Common myeloid progenitor, CD34-positive (primary cell): Measurements from ENCODE around the gene TBX4.
A peak's percentile ranks its signal among the peaks of the same experiment; 100 is the strongest.

Experiments
- CTCF ChIA-PET: fragments of 350-600 bp; sonication (Branson Sonifier 250); formaldehyde crosslinking; loops from one replicate; lab custom pipeline; 2021; ENCODE audit warnings: antibody characterized with exemption; lab: Charles Lee
- POLR2A ChIA-PET: fragments of 350-600 bp; sonication (Branson Sonifier 250); formaldehyde crosslinking; loops from one replicate; lab custom pipeline; 2021; ENCODE audit warnings: antibody characterized with exemption; lab: Charles Lee
- DNase-seq, 3 donors: peaks; one replicate each; pipeline versions ENCODE4 v3.0.0 to v3.0.0-alpha.2; 2013
- H3K27ac ChIP-seq, 2 experiments: 1 replicate in 1 of 2; 2 replicates in 1 of 2; pipeline ENCODE4 v1.7.0; 2013; ENCODE audit warnings: inconsistent platforms in 2 of 2, low read length in 2 of 2, mild to moderate bottlenecking in 2 of 2, low read depth in 1 of 2, moderate library complexity in 1 of 2; ENCODE audit not compliant: severe bottlenecking in 2 of 2, insufficient read depth in 1 of 2, poor library complexity in 1 of 2
- H3K27me3 ChIP-seq, 5 experiments: replicated peaks in 2 of 5; 1 replicate in 3 of 5; 2 replicates in 2 of 5; pipeline versions ENCODE4 v1.6.1 to v1.7.0; 2013; ENCODE audit warnings: low read length in 4 of 5, mild to moderate bottlenecking in 2 of 5, moderate library complexity in 2 of 5, inconsistent platforms in 1 of 5; ENCODE audit not compliant: insufficient read depth in 5 of 5, control insufficient read depth in 4 of 5
- H3K36me3 ChIP-seq, 4 experiments: 1 replicate in 2 of 4; 2 replicates in 2 of 4; pipeline versions ENCODE4 v1.6.1 to v1.7.0; 2013; ENCODE audit warnings: low read length in 3 of 4, control low read depth in 1 of 4, mild to moderate bottlenecking in 1 of 4; ENCODE audit not compliant: control insufficient read depth in 4 of 4, insufficient read depth in 4 of 4
- H3K4me1 ChIP-seq, 4 experiments: 1 replicate in 3 of 4; 2 replicates in 1 of 4; pipeline versions ENCODE4 v1.6.1 to v1.7.1; 2013; ENCODE audit warnings: low read length in 3 of 4, mild to moderate bottlenecking in 3 of 4, control low read depth in 1 of 4, inconsistent platforms in 1 of 4, moderate library complexity in 1 of 4; ENCODE audit not compliant: control insufficient read depth in 4 of 4, insufficient read depth in 4 of 4; ENCODE audit errors: control extremely low read depth in 1 of 4
- H3K4me3 ChIP-seq, 7 experiments: 1 replicate in 4 of 7; 2 replicates in 3 of 7; pipeline versions ENCODE4 v1.5.1 to v1.7.0; 2013; ENCODE audit warnings: mild to moderate bottlenecking in 7 of 7, low read length in 6 of 7, moderate library complexity in 6 of 7, inconsistent platforms in 2 of 7, low read depth in 2 of 7, control low read depth in 1 of 7; ENCODE audit not compliant: insufficient read depth in 4 of 7, control insufficient read depth in 1 of 7; ENCODE audit errors: extremely low read depth in 1 of 7
- H3K9me3 ChIP-seq, 5 experiments: 1 replicate in 4 of 5; 2 replicates in 1 of 5; pipeline versions ENCODE4 v1.6.1 to v1.7.1; 2013; ENCODE audit warnings: low read length in 4 of 5, mild to moderate bottlenecking in 2 of 5, inconsistent platforms in 1 of 5, low read depth in 1 of 5, moderate library complexity in 1 of 5; ENCODE audit not compliant: control insufficient read depth in 4 of 5, insufficient read depth in 2 of 5; ENCODE audit errors: control extremely low read depth in 1 of 5
- WGBS: methylation state at CpG from one replicate; pipeline ENCODE4 v1.1.5; 2013; ENCODE audit not compliant: insufficient coverage; 5-methylcytosine and 5-hydroxymethylcytosine counted together

The TBX4 gene

GRCh38 chr17:61494325-61495160, 42.3 kb downstream of the TBX4 start:
- Histone ChIP-seq H3K9me3 (no peaks in the 10 kb centered on the region), H3K27me3 (peaks cover 0 to 11% (median 0%) of the 10 kb centered on the region in 5 experiments), H3K4me1 (peaks cover 0 to 2% (median 0%) of the 10 kb centered on the region in 4 experiments), H3K27ac (no peak overlapping the region), H3K36me3 (no peaks in the 10 kb centered on the region), H3K4me3 (no peak overlapping the region)
- CTCF ChIA-PET: interaction anchor here (1.2 kb wide), 1 partner anchor 23 kb away, joined by 3 read pairs; no protein-coding TSS in a partner anchor
- no peak for DNase-seq
- POLR2A ChIA-PET: interaction anchor here (1.0 kb wide), 1 partner anchor 9 kb away, joined by 3 read pairs; no protein-coding TSS in a partner anchor
- 85% methylated on average over 13 of the region's 13 CpGs for WGBS

- POLR2A ChIA-PET: no interaction called here
- CTCF ChIA-PET: interaction anchor here (1.2 kb wide), 1 partner anchor 23 kb away, joined by 3 read pairs; no protein-coding TSS in a partner anchor
- 75% methylated on average over 23 of the region's 23 CpGs for WGBS
- H3K27ac ChIP-seq: no peak overlapping the region
- peak overlapping the region in 2 of 7 experiments; percentile 34 to 45 for H3K4me3 ChIP-seq
- H3K9me3 ChIP-seq: peaks cover 0 to 2% (median 0%) of the 10 kb centered on the region in 5 experiments
- peaks cover 0 to 11% (median 0%) of the 10 kb centered on the region in 5 experiments for H3K27me3 ChIP-seq
- peaks cover 0 to 2% (median 0%) of the 10 kb centered on the region in 4 experiments for H3K4me1 ChIP-seq
- DNase-seq: peak; percentile 10 to 61 (median 52)
- no peaks in the 10 kb centered on the region for H3K36me3 ChIP-seq
Observed at GRCh38 chr17:61495161-61495857, 43.1 kb downstream of the TBX4 start.

- ChIA-PET CTCF (no interaction called here), POLR2A (no interaction called here)
- Histone ChIP-seq H3K27me3 (peaks cover 0 to 11% (median 0%) of the 10 kb centered on the region in 5 experiments), H3K4me1 (peaks cover 0 to 2% (median 0%) of the 10 kb centered on the region in 4 experiments), H3K4me3 (no peak overlapping the region), H3K27ac (no peak overlapping the region), H3K36me3 (no peaks in the 10 kb centered on the region), H3K9me3 (peaks cover 0 to 3% (median 0%) of the 10 kb centered on the region in 5 experiments)
- WGBS: 93% methylated on average over 12 of the region's 12 CpGs
- no peak for DNase-seq
Observed at GRCh38 chr17:61496174-61496956, 44.1 kb downstream of the TBX4 start.

- no peaks in the 10 kb centered on the region for H3K36me3 ChIP-seq
- no peak overlapping the region for H3K27ac ChIP-seq
- 96% methylated on average over 8 of the region's 9 CpGs for WGBS
- peaks cover 0 to 11% (median 3%) of the 10 kb centered on the region in 5 experiments for H3K27me3 ChIP-seq
- H3K4me3 ChIP-seq: no peak overlapping the region
- ChIA-PET CTCF (no interaction called here), POLR2A (no interaction called here)
- H3K4me1 ChIP-seq: peaks cover 0 to 2% (median 0%) of the 10 kb centered on the region in 4 experiments
- peaks cover 0 to 3% (median 0%) of the 10 kb centered on the region in 5 experiments for H3K9me3 ChIP-seq
- DNase-seq: no peak
Observed at GRCh38 chr17:61496957-61497653, 44.9 kb downstream of the TBX4 start.

GRCh38 chr17:61498042-61498994, 46.1 kb downstream of the TBX4 start:
- Histone ChIP-seq H3K9me3 (peaks cover 0 to 3% (median 0%) of the 10 kb centered on the region in 5 experiments), H3K36me3 (no peaks in the 10 kb centered on the region), H3K27ac (no peak overlapping the region), H3K27me3 (peaks cover 0 to 8% (median 3%) of the 10 kb centered on the region in 5 experiments), H3K4me1 (peaks cover 0 to 2% (median 0%) of the 10 kb centered on the region in 4 experiments), H3K4me3 (no peak overlapping the region)
- 94% methylated on average over 7 of the region's 8 CpGs for WGBS
- no peak for DNase-seq
- POLR2A ChIA-PET: no interaction called here
- CTCF ChIA-PET: no interaction called here
